Osteocyte (in vitro differentiated cells): ENCODE measurements around the gene IL2RA. TPM values are rescaled to one million over a fixed set of nuclear protein-coding genes. Genes with fewer than 3 reads are reported as not detected.

Experiments used
- DNase-seq: peaks from one replicate; pipeline ENCODE4 v3.0.0; 2021; ENCODE audit warnings: mixed read lengths; ENCODE audit not compliant: unreplicated experiment; ENCODE audit errors: extremely low spot score
- H3K27ac Mint-ChIP-seq: one replicate; pipeline ENCODE4 v1.8.0; 2021; ENCODE audit warnings: mild to moderate bottlenecking, mixed read lengths; ENCODE audit not compliant: unreplicated experiment
- H3K27me3 Mint-ChIP-seq: one replicate; pipeline ENCODE4 v1.8.0; 2021; ENCODE audit warnings: mixed read lengths; ENCODE audit not compliant: unreplicated experiment
- H3K36me3 Mint-ChIP-seq: one replicate; pipeline ENCODE4 v1.8.0; 2021; ENCODE audit warnings: mixed read lengths; ENCODE audit not compliant: unreplicated experiment
- H3K4me1 Mint-ChIP-seq: one replicate; pipeline ENCODE4 v1.8.0; 2021; ENCODE audit warnings: mixed read lengths; ENCODE audit not compliant: unreplicated experiment
- H3K4me3 Mint-ChIP-seq: one replicate; pipeline ENCODE4 v1.8.0; 2021; ENCODE audit warnings: mild to moderate bottlenecking, moderate library complexity, mixed read lengths; ENCODE audit not compliant: unreplicated experiment
- H3K9me3 Mint-ChIP-seq: one replicate; pipeline ENCODE4 v1.8.0; 2021; ENCODE audit warnings: mixed read lengths; ENCODE audit not compliant: unreplicated experiment
- CTCF ChIP-seq: fragments of 200-600 bp; sonication (generic); IDR thresholded peaks from 2 replicates; pipeline ENCODE4 v1.5.0; 2021; ENCODE audit warnings: antibody characterized with exemption, mild to moderate bottlenecking, moderate library complexity
- total RNA-seq: library from RNA; stranded (reverse); gene quantifications from 2 replicates; pipeline ENCODE4 v1.2.1, GENCODE V29; 2021

The IL2RA gene
- total RNA-seq, 1 donor from 2014 or later, result not detected

- Mint-ChIP-seq H3K9me3 (no peaks in the 10 kb centered on the region), H3K4me3 (no peak overlapping the region), H3K4me1 (no peaks in the 10 kb centered on the region), H3K27ac (no peak overlapping the region), H3K36me3 (no peaks in the 10 kb centered on the region), H3K27me3 (peaks cover 55% of the 10 kb centered on the region)
- peak; percentile 15 for DNase-seq
- TF ChIP-seq CTCF, result no peak
Measured at GRCh38 chr10:6055929-6056328, 6.2 kb downstream of the IL2RA start.

GRCh38 chr10:6054884-6055283, 7.3 kb downstream of the IL2RA start:
- no peak for TF ChIP-seq CTCF
- H3K27me3 Mint-ChIP-seq, result peaks cover 54% of the 10 kb centered on the region
- H3K4me3 Mint-ChIP-seq, result no peak overlapping the region
- H3K36me3 Mint-ChIP-seq, result no peaks in the 10 kb centered on the region
- no peaks in the 10 kb centered on the region for H3K9me3 Mint-ChIP-seq
- H3K27ac Mint-ChIP-seq, result no peak overlapping the region
- H3K4me1 Mint-ChIP-seq, result no peaks in the 10 kb centered on the region
- peak; percentile 23 for DNase-seq

- H3K9me3 Mint-ChIP-seq, result no peaks in the 10 kb centered on the region
- H3K4me1 Mint-ChIP-seq, result no peaks in the 10 kb centered on the region
- no peaks in the 10 kb centered on the region for H3K36me3 Mint-ChIP-seq
- DNase-seq, result peak; percentile 76
- H3K27me3 Mint-ChIP-seq, result peaks cover 54% of the 10 kb centered on the region
- H3K4me3 Mint-ChIP-seq, result no peak overlapping the region
- no peak for TF ChIP-seq CTCF
- no peak overlapping the region for H3K27ac Mint-ChIP-seq
Measured at GRCh38 chr10:6053816-6054631, 8.1 kb downstream of the IL2RA start.

- Mint-ChIP-seq H3K4me3 (no peak overlapping the region), H3K4me1 (no peaks in the 10 kb centered on the region), H3K27me3 (peaks cover 47% of the 10 kb centered on the region), H3K9me3 (no peaks in the 10 kb centered on the region), H3K27ac (no peak overlapping the region), H3K36me3 (no peaks in the 10 kb centered on the region)
- TF ChIP-seq CTCF, result no peak
- no peak for DNase-seq
Measured at GRCh38 chr10:6053303-6053702, 8.9 kb downstream of the IL2RA start.

- peak; percentile 59 for DNase-seq
- no peak for TF ChIP-seq CTCF
- no peaks in the 10 kb centered on the region for H3K4me1 Mint-ChIP-seq
- no peak overlapping the region for H3K27ac Mint-ChIP-seq
- no peaks in the 10 kb centered on the region for H3K36me3 Mint-ChIP-seq
- H3K9me3 Mint-ChIP-seq, result no peaks in the 10 kb centered on the region
- peaks cover 41% of the 10 kb centered on the region for H3K27me3 Mint-ChIP-seq
- H3K4me3 Mint-ChIP-seq, result no peak overlapping the region
Measured at GRCh38 chr10:6052247-6053221, 9.6 kb downstream of the IL2RA start.
